GM19023 (cell line): ENCODE results near the gene ACP7.
"Not testable (repeated sequence)": the region's sequence is repeated elsewhere in the genome, so short reads cannot be mapped to it uniquely, and the experiment has no call there.

Experiments used
- ATAC-seq: cut with Tn5 transposase; IDR thresholded peaks from one replicate; pipeline ENCODE4 v1.9.1; 2021; ENCODE audit warnings: mild to moderate bottlenecking, moderate library complexity; ENCODE audit not compliant: unreplicated experiment

ACP7 gene

GRCh38 chr19:39074942-39075341 is 9.2 kb upstream of the ACP7 start:
- no peak for ATAC-seq

GRCh38 chr19:39077323-39077722 is 6.8 kb upstream of the ACP7 start:
- no peak for ATAC-seq

GRCh38 chr19:39078436-39079200 is 5.5 kb upstream of the ACP7 start:
- no peak for ATAC-seq

GRCh38 chr19:39080431-39080830 is 3.7 kb upstream of the ACP7 start:
- ATAC-seq: no peak

- no peak for ATAC-seq
Measured at GRCh38 chr19:39082167-39082566, 2.0 kb upstream of the ACP7 start.

- ATAC-seq: no peak
Measured at GRCh38 chr19:39082745-39083598, 1.2 kb upstream of the ACP7 start.

- no peak for ATAC-seq
Measured at GRCh38 chr19:39083599-39083982, 577 bp upstream of the ACP7 start.

GRCh38 chr19:39084732-39085080 is 538 bp downstream of the ACP7 start:
- ATAC-seq: no peak

GRCh38 chr19:39085392-39085791 is 1.2 kb downstream of the ACP7 start:
- ATAC-seq: no peak

GRCh38 chr19:39086386-39086785 is 2.2 kb downstream of the ACP7 start:
- ATAC-seq: no peak

- ATAC-seq: no peak
Measured at GRCh38 chr19:39087907-39088686, 3.9 kb downstream of the ACP7 start.

- not testable (repeated sequence) for ATAC-seq
Measured at GRCh38 chr19:39090016-39090415, 5.8 kb downstream of the ACP7 start.

GRCh38 chr19:39090881-39091280 is 6.7 kb downstream of the ACP7 start:
- ATAC-seq: no peak

GRCh38 chr19:39095799-39096540 is 11.8 kb downstream of the ACP7 start:
- ATAC-seq: not testable (repeated sequence)

- ATAC-seq: no peak
Measured at GRCh38 chr19:39097299-39097698, 13.1 kb downstream of the ACP7 start.

GRCh38 chr19:39097721-39098120 is 13.6 kb downstream of the ACP7 start:
- no peak for ATAC-seq

GRCh38 chr19:39098365-39099269 is 14.4 kb downstream of the ACP7 start:
- ATAC-seq: no peak

- ATAC-seq: no peak
Measured at GRCh38 chr19:39099341-39099740, 15.2 kb downstream of the ACP7 start.

GRCh38 chr19:39100500-39101166 is 16.5 kb downstream of the ACP7 start:
- ATAC-seq: no peak
